ENCODE results near the gene CFAP299.
"Not testable (repeated sequence)": the region's sequence is repeated elsewhere in the genome, so short reads cannot be mapped to it uniquely, and the experiment has no call there.

The CFAP299 gene

DNA sequence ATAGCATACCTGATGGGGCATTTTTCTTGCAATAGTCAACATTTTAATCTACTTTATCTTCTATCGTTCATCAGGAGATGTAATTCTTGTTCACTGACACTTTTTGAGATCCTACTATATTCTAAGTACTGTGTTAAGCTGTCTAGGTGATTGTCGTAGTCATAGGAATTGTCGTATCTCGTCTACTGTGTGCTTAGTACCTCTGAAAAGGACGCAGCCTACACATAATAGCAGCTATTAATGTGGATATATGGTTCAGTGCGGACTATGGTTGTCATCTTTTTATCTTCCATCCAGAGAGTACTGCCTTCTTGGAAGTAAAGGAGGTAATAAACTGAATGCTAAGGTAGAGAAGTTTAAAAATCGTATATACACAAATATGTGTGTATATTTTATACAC, 21.9 kb upstream of the CFAP299 start:
- no peaks in the 10 kb centered on the region for H3K9me3 ChIP-seq
- no peak overlapping the region for H3K4me3 ChIP-seq (ENCODE audit: low read depth in 1 of 2, low read length in 1 of 2)
- TF ChIP-seq CTCF (IDR thresholded peaks at IDR 0.05), result no peak

GRCh38 chr4:80315848-80316247, 19.7 kb upstream of the CFAP299 start:
- H3K9me3 ChIP-seq; H3K36me3 ChIP-seq; H3K4me1 ChIP-seq (ENCODE audit: control insufficient read depth in 1 of 2, insufficient read depth in 1 of 2, low read depth in 1 of 2, low read length in 1 of 2); H3K27ac ChIP-seq; H3K4me3 ChIP-seq (ENCODE audit: low read depth in 1 of 2, low read length in 1 of 2); H3K27me3 ChIP-seq: not testable (repeated sequence)

More for the DNA sequence above, 21.9 kb upstream of the CFAP299 start:
- Histone ChIP-seq H3K4me1 (ENCODE audit: control insufficient read depth in 1 of 2, insufficient read depth in 1 of 2, low read depth in 1 of 2, low read length in 1 of 2) (no peaks in the 10 kb centered on the region), H3K27ac (no peak overlapping the region), H3K27me3 (peaks cover 11% of the 10 kb centered on the region), H3K36me3 (no peaks in the 10 kb centered on the region)

GRCh38 chr4:80321341-80321740, 14.2 kb upstream of the CFAP299 start:
- H3K27me3 ChIP-seq, result no peaks in the 10 kb centered on the region
- H3K9me3 ChIP-seq, result no peaks in the 10 kb centered on the region
- no peak overlapping the region for H3K27ac ChIP-seq
- H3K4me3 ChIP-seq (ENCODE audit: low read depth in 1 of 2, low read length in 1 of 2), result no peak overlapping the region
- no peaks in the 10 kb centered on the region for H3K4me1 ChIP-seq (ENCODE audit: control insufficient read depth in 1 of 2, insufficient read depth in 1 of 2, low read depth in 1 of 2, low read length in 1 of 2)
- TF ChIP-seq CTCF (IDR thresholded peaks at IDR 0.05), result no peak
- no peaks in the 10 kb centered on the region for H3K36me3 ChIP-seq

- H3K4me1 ChIP-seq (ENCODE audit: control insufficient read depth in 1 of 2, insufficient read depth in 1 of 2, low read depth in 1 of 2, low read length in 1 of 2), result no peaks in the 10 kb centered on the region
- no peaks in the 10 kb centered on the region for H3K36me3 ChIP-seq
- no peak for TF ChIP-seq CTCF (IDR thresholded peaks at IDR 0.05)
- no peak overlapping the region for H3K27ac ChIP-seq
- no peak overlapping the region for H3K4me3 ChIP-seq (ENCODE audit: low read depth in 1 of 2, low read length in 1 of 2)
- H3K27me3 ChIP-seq, result no peaks in the 10 kb centered on the region
- no peaks in the 10 kb centered on the region for H3K9me3 ChIP-seq
Measured at GRCh38 chr4:80321776-80322175, 13.8 kb upstream of the CFAP299 start.

- no peak for TF ChIP-seq CTCF (IDR thresholded peaks at IDR 0.05)
- Histone ChIP-seq H3K27me3 (no peaks in the 10 kb centered on the region), H3K27ac (no peak overlapping the region), H3K36me3 (no peaks in the 10 kb centered on the region), H3K9me3 (no peaks in the 10 kb centered on the region), H3K4me1 (ENCODE audit: control insufficient read depth in 1 of 2, insufficient read depth in 1 of 2, low read depth in 1 of 2, low read length in 1 of 2) (no peaks in the 10 kb centered on the region), H3K4me3 (ENCODE audit: low read depth in 1 of 2, low read length in 1 of 2) (no peak overlapping the region)
Measured at GRCh38 chr4:80322716-80323115, 12.8 kb upstream of the CFAP299 start.

- Histone ChIP-seq H3K9me3 (no peaks in the 10 kb centered on the region), H3K36me3 (no peaks in the 10 kb centered on the region), H3K27me3 (no peaks in the 10 kb centered on the region), H3K4me1 (ENCODE audit: control insufficient read depth in 1 of 2, insufficient read depth in 1 of 2, low read depth in 1 of 2, low read length in 1 of 2) (no peaks in the 10 kb centered on the region), H3K27ac (no peak overlapping the region), H3K4me3 (ENCODE audit: low read depth in 1 of 2, low read length in 1 of 2) (no peak overlapping the region)
- no peak for TF ChIP-seq CTCF (IDR thresholded peaks at IDR 0.05)
Measured at GRCh38 chr4:80324171-80324570, 11.4 kb upstream of the CFAP299 start.

Data from neutrophil (primary cell).